SK-N-SH (cell line): ENCODE results near the gene ACP5. TPM values are rescaled to one million over a fixed set of nuclear protein-coding genes. Genes with fewer than 3 reads are reported as not detected.

Source experiments
- CTCF ChIA-PET: fragments of 300-600, 350-600 bp; formaldehyde crosslinking; extraction: SDS; loops from one replicate; lab custom pipeline; 2021; lab: Yijun Ruan, JAX
- POLR2A ChIA-PET: fragments of 350-600 bp; sonication (Branson Sonifier 250); formaldehyde crosslinking; extraction: SDS; loops from one replicate; lab custom pipeline; 2020; ENCODE audit warnings: antibody characterized with exemption, inconsistent platforms; lab: Yijun Ruan, JAX
- DNase-seq: peaks from one replicate; pipeline ENCODE4 v3.0.0; 2012
- H2AFZ ChIP-seq: fragments of 200-600 bp; sonication (generic); 2 replicates; pipeline ENCODE4 v1.8.1; 2016; ENCODE audit warnings: antibody characterized with exemption, mild to moderate bottlenecking, low read depth
- H3F3A ChIP-seq: fragments of 200-600 bp; sonication (generic); replicated peaks from 2 replicates; pipeline ENCODE3; 2016; ENCODE audit warnings: antibody characterized with exemption, mild to moderate bottlenecking; ENCODE audit not compliant: insufficient read depth
- H3K27ac ChIP-seq, 2 experiments: fragments of 200-500 bp in 1 of 2; fragments of 200-600 bp in 1 of 2; sonication (Bioruptor generic) in 1 of 2; sonication (generic), shearing (Covaris generic) in 1 of 2; 2 replicates each; pipeline versions ENCODE4 v1.5.1 to v1.6.1; 2014 to 2016; ENCODE audit warnings: low read depth in 2 of 2, inconsistent platforms in 1 of 2, low read length in 1 of 2, mild to moderate bottlenecking in 1 of 2, mixed read lengths in 1 of 2
- H3K27me3 ChIP-seq: fragments of 200-600 bp; sonication (generic), shearing (Covaris generic); 2 replicates; pipeline ENCODE4 v1.6.1; 2016; ENCODE audit warnings: mixed run types; ENCODE audit not compliant: insufficient read depth
- H3K36me3 ChIP-seq, 2 experiments: fragments of 200-500 bp in 1 of 2; fragments of 200-600 bp in 1 of 2; sonication (Bioruptor generic) in 1 of 2; sonication (generic) in 1 of 2; replicated peaks in 1 of 2; 2 replicates each; pipeline versions ENCODE3 to v1.5.1; 2014 to 2016; ENCODE audit warnings: low read length in 1 of 2, mild to moderate bottlenecking in 1 of 2; ENCODE audit not compliant: insufficient read depth in 2 of 2, control insufficient read depth in 1 of 2
- H3K4me1 ChIP-seq, 2 experiments: fragments of 200-500 bp in 1 of 2; fragments of 200-600 bp in 1 of 2; sonication (Bioruptor generic) in 1 of 2; sonication (generic), shearing (Covaris generic) in 1 of 2; 2 replicates each; pipeline versions ENCODE4 v1.5.1 to v1.6.1; 2014 to 2016; ENCODE audit warnings: low read depth in 1 of 2, low read length in 1 of 2, mixed run types in 1 of 2; ENCODE audit not compliant: insufficient read depth in 2 of 2, control insufficient read depth in 1 of 2
- H3K4me2 ChIP-seq: fragments of 200-600 bp; sonication (generic), shearing (Covaris generic); 2 replicates; pipeline ENCODE4 v1.6.1; 2017; ENCODE audit warnings: mixed run types
- H3K4me3 ChIP-seq, 2 experiments: fragments of 200-500 bp in 1 of 2; fragments of 200-600 bp in 1 of 2; sonication (Bioruptor generic) in 1 of 2; sonication (generic), shearing (Covaris generic) in 1 of 2; 2 replicates each; pipeline versions ENCODE4 v1.5.1 to v1.8.1; 2014 to 2016; ENCODE audit warnings: low read depth in 2 of 2, inconsistent platforms in 1 of 2, low read length in 1 of 2, mild to moderate bottlenecking in 1 of 2, mixed read lengths in 1 of 2, moderate library complexity in 1 of 2
- H3K79me2 ChIP-seq: fragments of 200-600 bp; sonication (generic); 2 replicates; pipeline ENCODE4 v1.8.1; 2017; ENCODE audit warnings: mild to moderate bottlenecking; ENCODE audit not compliant: insufficient read depth
- H3K9ac ChIP-seq: fragments of 200-600 bp; sonication (generic); 2 replicates; pipeline ENCODE4 v1.6.1; 2017; ENCODE audit warnings: mixed run types
- H3K9me2 ChIP-seq: fragments of 200-600 bp; sonication (generic); 2 replicates; pipeline ENCODE4 v1.6.1; 2017; ENCODE audit warnings: mixed run types
- H3K9me3 ChIP-seq: fragments of 200-600 bp; sonication (generic); 2 replicates; pipeline ENCODE4 v1.6.1; 2017; ENCODE audit warnings: mixed run types, mild to moderate bottlenecking, moderate library complexity
- H4K20me1 ChIP-seq: fragments of 200-600 bp; sonication (generic); 2 replicates; pipeline ENCODE4 v1.6.1; 2017; ENCODE audit warnings: mild to moderate bottlenecking, mixed run types; ENCODE audit not compliant: insufficient read depth
- CHD2 ChIP-seq: fragments of 150-350 bp; IDR thresholded peaks from 2 replicates; pipeline ENCODE4 v1.6.1; 2018; ENCODE audit warnings: low read length; ENCODE audit not compliant: partially characterized antibody
- CTCF ChIP-seq: fragments of 200-600 bp; sonication (generic); IDR thresholded peaks from 2 replicates; pipeline ENCODE4 v1.6.1; 2017; ENCODE audit warnings: antibody characterized with exemption, mild to moderate bottlenecking, moderate library complexity
- ELF1 ChIP-seq: IDR thresholded peaks from 2 replicates; pipeline ENCODE4 v1.4.0; 2012
- EP300 ChIP-seq, 2 experiments: IDR thresholded peaks; 2 replicates each; pipeline versions ENCODE4 v1.4.0 to v1.6.1; 2012; ENCODE audit warnings: borderline replicate concordance in 1 of 2, low read depth in 1 of 2, low read length in 1 of 2
- FOSL2 ChIP-seq: IDR thresholded peaks from 2 replicates; pipeline ENCODE4 v1.4.0; 2012; ENCODE audit warnings: low read depth, mild to moderate bottlenecking, moderate library complexity, borderline replicate concordance
- FOXJ3 ChIP-seq: sonication (generic); formaldehyde crosslinking; IDR thresholded peaks from 2 replicates; pipeline ENCODE4 v1.5.1; 2020; ENCODE audit warnings: mild to moderate bottlenecking, missing genetic modification reagents
- FOXM1 ChIP-seq: IDR thresholded peaks from 2 replicates; pipeline ENCODE4 v1.4.0; 2012; ENCODE audit warnings: low read depth, mild to moderate bottlenecking
- GABPA ChIP-seq: IDR thresholded peaks from 2 replicates; pipeline ENCODE4 v1.4.0; 2012; ENCODE audit warnings: low read depth, mild to moderate bottlenecking
- GATA2 ChIP-seq: sonication (generic); formaldehyde crosslinking; IDR thresholded peaks from 2 replicates; pipeline ENCODE4 v1.5.0; 2020; ENCODE audit warnings: mild to moderate bottlenecking, missing genetic modification reagents
- MEF2A ChIP-seq: IDR thresholded peaks from 2 replicates; pipeline ENCODE4 v1.4.0; 2012; ENCODE audit warnings: low read depth, borderline replicate concordance
- NFIC ChIP-seq: IDR thresholded peaks from 2 replicates; pipeline ENCODE4 v1.4.0; 2012; ENCODE audit warnings: borderline replicate concordance
- NRF1 ChIP-seq: IDR thresholded peaks from 2 replicates; pipeline ENCODE4 v1.6.1; 2012; ENCODE audit warnings: low read depth, mild to moderate bottlenecking, low read length
- PBX3 ChIP-seq: IDR thresholded peaks from 2 replicates; pipeline ENCODE4; 2012
- RAD21 ChIP-seq: IDR thresholded peaks from 2 replicates; pipeline ENCODE4 v1.6.1; 2012; ENCODE audit warnings: mild to moderate bottlenecking, low read length
- SIN3A ChIP-seq: IDR thresholded peaks from 2 replicates; pipeline ENCODE4 v1.6.1; 2012; ENCODE audit warnings: low read depth, mild to moderate bottlenecking, low read length, moderate library complexity, borderline replicate concordance
- SMC3 ChIP-seq: IDR thresholded peaks from 2 replicates; pipeline ENCODE4 v1.6.1; 2012; ENCODE audit warnings: low read depth, low read length, improper control_type of control experiment
- YY1 ChIP-seq: IDR thresholded peaks from 2 replicates; pipeline ENCODE4 v1.4.0; 2012; ENCODE audit warnings: low read depth, mild to moderate bottlenecking
- WGBS: methylation state at CpG from one replicate; pipeline ENCODE4 v1.1.6; 2017; ENCODE audit warnings: low lambda C conversion rate; 5-methylcytosine and 5-hydroxymethylcytosine counted together
- polyA plus RNA-seq, 3 experiments: library from polyadenylated mRNA; depleted of rRNA; stranded (reverse); fragments of >200 nt; gene quantifications; 2 replicates each; pipeline ENCODE4 v1.2.3, GENCODE V29; 2012

The ACP5 gene
- polyA plus RNA-seq, 1 of the 3 experiments (the other 2 are of a cell fraction): 0.87 TPM

DNA sequence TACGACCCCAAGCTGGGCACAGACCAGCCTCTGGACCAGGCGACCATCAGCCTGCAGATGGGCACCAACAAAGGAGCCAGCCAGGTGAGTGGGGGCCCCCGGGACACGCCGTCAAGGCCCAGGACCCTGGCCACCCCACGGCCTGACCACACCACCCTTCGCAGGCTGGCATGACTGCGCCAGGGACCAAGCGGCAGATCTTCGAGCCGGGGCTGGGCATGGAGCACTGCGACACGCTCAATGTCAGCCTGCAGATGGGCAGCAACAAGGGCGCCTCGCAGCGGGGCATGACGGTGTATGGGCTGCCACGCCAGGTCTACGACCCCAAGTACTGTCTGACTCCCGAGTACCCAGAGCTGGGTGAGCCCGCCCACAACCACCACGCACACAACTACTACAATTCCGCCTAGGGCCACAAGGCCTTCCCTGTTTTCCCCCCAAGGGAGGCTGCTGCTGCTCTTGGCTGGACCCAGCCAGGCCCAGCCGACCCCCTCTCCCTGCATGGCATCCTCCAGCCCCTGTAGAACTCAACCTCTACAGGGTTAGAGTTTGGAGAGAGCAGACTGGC lies 28.0 kb downstream of the ACP5 start:
- H3K9me2 ChIP-seq: no peaks in the 10 kb centered on the region
- H2AFZ ChIP-seq: no peak overlapping the region
- H3K27me3 ChIP-seq: no peaks in the 10 kb centered on the region
- no peaks in the 10 kb centered on the region for H4K20me1 ChIP-seq
- no peak overlapping the region for H3K4me3 ChIP-seq
- 80% methylated on average over 3 of the region's 24 CpGs for WGBS
- no peak overlapping the region for H3K27ac ChIP-seq
- H3K4me1 ChIP-seq: no peaks in the 10 kb centered on the region
- no peak for DNase-seq
- no peaks in the 10 kb centered on the region for H3K9me3 ChIP-seq
- H3K9ac ChIP-seq: no peak overlapping the region
- H3K4me2 ChIP-seq: no peak overlapping the region
- H3K36me3 ChIP-seq: peaks cover 0 to 21% of the 10 kb centered on the region in 2 experiments
- POLR2A ChIA-PET: no interaction called here
- TF ChIP-seq FOXM1 (no peak), SIN3A (no peak), CTCF (no peak), YY1 (no peak), FOXJ3 (CRISPR knock-in tag) (no peak), NRF1 (no peak), CHD2 (no peak), SMC3 (no peak), MEF2A (no peak)
- CTCF ChIA-PET: interaction anchor here (2.0 kb wide), 1 partner anchor 13 kb away, joined by 6 read pairs; no protein-coding TSS in a partner anchor
- no peaks in the 10 kb centered on the region for H3F3A ChIP-seq
- H3K79me2 ChIP-seq: 0 out of 2 replicates have a peak, but pooled peaks cover 4% of the 10 kb centered on the region

GRCh38 chr19:11547929-11548700 lies 29.3 kb downstream of the ACP5 start:
- 81% methylated on average over 12 of the region's 14 CpGs for WGBS
- TF ChIP-seq PBX3 (no peak), ELF1 (no peak), GATA2 (CRISPR knock-in tag) (no peak), GABPA (no peak), RAD21 (no peak), FOSL2 (no peak), EP300 (IDR thresholded peaks at IDR 0.05; ENCODE audit: borderline replicate concordance in 1 of 2, low read depth in 1 of 2, low read length in 1 of 2) (no peak), CHD2 (no peak), NFIC (no peak)
- no peak overlapping the region for H3K9ac ChIP-seq

More at GRCh38 chr19:11547929-11548700, 29.3 kb downstream of the ACP5 start:
- Histone ChIP-seq H3K27ac (no peak overlapping the region), H3F3A (no peaks in the 10 kb centered on the region), H4K20me1 (no peaks in the 10 kb centered on the region), H3K27me3 (no peaks in the 10 kb centered on the region), H3K79me2 (no peaks in the 10 kb centered on the region), H3K9me3 (no peaks in the 10 kb centered on the region), H3K4me1 (no peaks in the 10 kb centered on the region), H3K4me2 (no peak overlapping the region), H3K4me3 (no peak overlapping the region), H2AFZ (no peak overlapping the region), H3K9me2 (no peaks in the 10 kb centered on the region), H3K36me3 (peaks cover 0 to 8% of the 10 kb centered on the region in 2 experiments)
- no peak for DNase-seq
- CTCF ChIA-PET: interaction anchor here (1.2 kb wide), 1 partner anchor 19 kb away, joined by 3 read pairs; the partner anchor contains the start of gene ECSIT
- POLR2A ChIA-PET: no interaction called here
